Immature natural killer cell (primary cell): ENCODE data around the gene DCAF6. TPM values are rescaled to one million over a fixed set of nuclear protein-coding genes. Genes with fewer than 3 reads are reported as not detected.
"Not testable (repeated sequence)": the region's sequence is repeated elsewhere in the genome, so short reads cannot be mapped to it uniquely, and the experiment has no call there.

Source experiments
- DNase-seq, 3 donors: peaks; one replicate each; pipeline ENCODE4 v3.0.0; 2022; ENCODE audit warnings: mixed read lengths in 1 of 3
- H3K27ac Mint-ChIP-seq, 6 donors: one replicate each; pipeline ENCODE4 v1.8.0; 2020; ENCODE audit warnings: mixed read lengths in 6 of 6, mild to moderate bottlenecking in 5 of 6, inconsistent platforms in 4 of 6, moderate library complexity in 3 of 6
- H3K27me3 Mint-ChIP-seq, 3 donors: one replicate each; pipeline ENCODE4 v1.8.0; 2020 to 2021; ENCODE audit warnings: low read depth in 3 of 3, mild to moderate bottlenecking in 3 of 3, mixed read lengths in 3 of 3, moderate library complexity in 3 of 3, inconsistent platforms in 1 of 3
- H3K36me3 Mint-ChIP-seq, 3 donors: one replicate each; pipeline ENCODE4 v1.8.0; 2020; ENCODE audit warnings: mixed read lengths in 3 of 3, inconsistent platforms in 2 of 3, mild to moderate bottlenecking in 2 of 3
- H3K4me1 Mint-ChIP-seq, 2 donors: one replicate each; pipeline ENCODE4 v1.8.0; 2020; ENCODE audit warnings: inconsistent platforms in 2 of 2, mild to moderate bottlenecking in 2 of 2, mixed read lengths in 2 of 2, moderate library complexity in 1 of 2
- H3K4me3 Mint-ChIP-seq, 5 donors: one replicate each; pipeline ENCODE4 v1.8.0; 2020; ENCODE audit warnings: mild to moderate bottlenecking in 5 of 5, mixed read lengths in 5 of 5, inconsistent platforms in 3 of 5, moderate library complexity in 3 of 5
- H3K9me3 Mint-ChIP-seq, 6 donors: one replicate each; pipeline ENCODE4 v1.8.0; 2020; ENCODE audit warnings: mild to moderate bottlenecking in 6 of 6, mixed read lengths in 6 of 6, inconsistent platforms in 4 of 6, moderate library complexity in 3 of 6
- polyA plus RNA-seq, 3 donors: library from polyadenylated mRNA; unstranded; fragments of 300-500 nt; fragmentation: Illumina TruSeq; gene quantifications; one replicate each; pipeline ENCODE4 v1.2.3, GENCODE V29; 2021

DCAF6 gene
- polyA plus RNA-seq, 3 donors from 2014 or later = 9.6 to 13.6 (median 10.3) TPM

GRCh38 chr1:168031627-168032026 lies 95.1 kb downstream of the DCAF6 start:
- Mint-ChIP-seq H3K9me3 (no peaks in the 10 kb centered on the region), H3K36me3 (peaks cover 0 to 4% (median 3%) of the 10 kb centered on the region in 3 donors), H3K27ac (no peak overlapping the region), H3K4me3 (no peak overlapping the region), H3K27me3 (no peaks in the 10 kb centered on the region), H3K4me1 (no peaks in the 10 kb centered on the region)
- no peak for DNase-seq

- no peaks in the 10 kb centered on the region for H3K27me3 Mint-ChIP-seq
Measured at GRCh38 chr1:168032029-168032428, 95.5 kb downstream of the DCAF6 start.

GRCh38 chr1:168035345-168035744 lies 98.9 kb downstream of the DCAF6 start:
- DNase-seq = no peak
- no peak overlapping the region for H3K4me3 Mint-ChIP-seq
- no peaks in the 10 kb centered on the region for H3K9me3 Mint-ChIP-seq
- H3K27ac Mint-ChIP-seq = no peak overlapping the region
- H3K27me3 Mint-ChIP-seq = no peaks in the 10 kb centered on the region
- no peaks in the 10 kb centered on the region for H3K4me1 Mint-ChIP-seq
- peaks cover 3 to 4% (median 4%) of the 10 kb centered on the region in 3 donors for H3K36me3 Mint-ChIP-seq

More at GRCh38 chr1:168032029-168032428, 95.5 kb downstream of the DCAF6 start:
- Mint-ChIP-seq H3K4me1 (no peaks in the 10 kb centered on the region), H3K4me3 (no peak overlapping the region), H3K27ac (no peak overlapping the region), H3K36me3 (peaks cover 0 to 4% (median 3%) of the 10 kb centered on the region in 3 donors), H3K9me3 (no peaks in the 10 kb centered on the region)
- DNase-seq = no peak

- Mint-ChIP-seq H3K9me3 (no peaks in the 10 kb centered on the region), H3K4me1 (no peaks in the 10 kb centered on the region), H3K4me3 (no peak overlapping the region), H3K27ac (no peak overlapping the region), H3K27me3 (no peaks in the 10 kb centered on the region), H3K36me3 (peaks cover 0 to 26% (median 13%) of the 10 kb centered on the region in 3 donors)
- DNase-seq = no peak
Measured at GRCh38 chr1:168042362-168042761, 105.9 kb downstream of the DCAF6 start.

GRCh38 chr1:168045311-168045710 lies 108.8 kb downstream of the DCAF6 start:
- no peak overlapping the region for H3K27ac Mint-ChIP-seq
- H3K4me1 Mint-ChIP-seq = no peaks in the 10 kb centered on the region
- no peaks in the 10 kb centered on the region for H3K9me3 Mint-ChIP-seq
- no peak for DNase-seq
- peaks cover 0 to 27% (median 12%) of the 10 kb centered on the region in 3 donors for H3K36me3 Mint-ChIP-seq
- no peak overlapping the region for H3K4me3 Mint-ChIP-seq
- no peaks in the 10 kb centered on the region for H3K27me3 Mint-ChIP-seq

GRCh38 chr1:168050307-168050706 lies 113.8 kb downstream of the DCAF6 start:
- peaks cover 13 to 20% of the 10 kb centered on the region in 2 donors for H3K4me1 Mint-ChIP-seq
- H3K4me3 Mint-ChIP-seq = no peak overlapping the region
- no peak for DNase-seq
- peaks cover 0 to 12% (median 7%) of the 10 kb centered on the region in 3 donors for H3K36me3 Mint-ChIP-seq
- H3K27me3 Mint-ChIP-seq = no peaks in the 10 kb centered on the region
- no peaks in the 10 kb centered on the region for H3K9me3 Mint-ChIP-seq
- H3K27ac Mint-ChIP-seq = no peak overlapping the region

GRCh38 chr1:168050880-168051279 lies 114.4 kb downstream of the DCAF6 start:
- peaks cover 13 to 20% of the 10 kb centered on the region in 2 donors for H3K4me1 Mint-ChIP-seq
- H3K4me3 Mint-ChIP-seq = no peak overlapping the region
- DNase-seq = no peak
- peaks cover 0 to 12% (median 3%) of the 10 kb centered on the region in 3 donors for H3K36me3 Mint-ChIP-seq
- H3K27me3 Mint-ChIP-seq = no peaks in the 10 kb centered on the region
- H3K9me3 Mint-ChIP-seq = peaks cover 0 to 2% (median 0%) of the 10 kb centered on the region in 6 donors
- H3K27ac Mint-ChIP-seq = no peak overlapping the region

- no peak for DNase-seq
- no peaks in the 10 kb centered on the region for H3K27me3 Mint-ChIP-seq
- peaks cover 0 to 3% (median 0%) of the 10 kb centered on the region in 6 donors for H3K9me3 Mint-ChIP-seq
- peaks cover 0 to 6% (median 6%) of the 10 kb centered on the region in 3 donors for H3K36me3 Mint-ChIP-seq
- peak overlapping the region in 1 of 6 donors; percentile 31 for H3K27ac Mint-ChIP-seq
- peaks cover 13 to 20% of the 10 kb centered on the region in 2 donors for H3K4me1 Mint-ChIP-seq
- H3K4me3 Mint-ChIP-seq = peak overlapping the region in 1 of 5 donors; percentile 7
Measured at GRCh38 chr1:168053681-168054080, 117.2 kb downstream of the DCAF6 start.

GRCh38 chr1:168054117-168054516 lies 117.6 kb downstream of the DCAF6 start:
- no peak for DNase-seq
- Mint-ChIP-seq H3K27me3 (no peaks in the 10 kb centered on the region), H3K4me3 (peak overlapping the region in 2 of 5 donors; percentile 4 to 31), H3K36me3 (peaks cover 0 to 4% (median 3%) of the 10 kb centered on the region in 3 donors), H3K9me3 (peaks cover 0 to 3% (median 0%) of the 10 kb centered on the region in 6 donors), H3K4me1 (peaks cover 13 to 20% of the 10 kb centered on the region in 2 donors), H3K27ac (peak overlapping the region in 1 of 6 donors; percentile 12)

- not testable (repeated sequence) for H3K27ac Mint-ChIP-seq, H3K4me3 Mint-ChIP-seq, H3K9me3 Mint-ChIP-seq, H3K27me3 Mint-ChIP-seq, DNase-seq
- Mint-ChIP-seq H3K36me3 (peaks cover 8 to 12% (median 8%) of the 10 kb centered on the region in 3 donors), H3K4me1 (peaks cover 13 to 20% of the 10 kb centered on the region in 2 donors)
Measured at GRCh38 chr1:168056152-168056551, 119.7 kb downstream of the DCAF6 start.

GRCh38 chr1:168057355-168057754 lies 120.9 kb downstream of the DCAF6 start:
- peaks cover 13 to 20% of the 10 kb centered on the region in 2 donors for H3K4me1 Mint-ChIP-seq
- peaks cover 8 to 12% (median 8%) of the 10 kb centered on the region in 3 donors for H3K36me3 Mint-ChIP-seq
- DNase-seq = no peak
- no peak overlapping the region for H3K4me3 Mint-ChIP-seq
- H3K27me3 Mint-ChIP-seq = no peaks in the 10 kb centered on the region
- no peak overlapping the region for H3K27ac Mint-ChIP-seq
- peaks cover 0 to 3% (median 0%) of the 10 kb centered on the region in 6 donors for H3K9me3 Mint-ChIP-seq

GRCh38 chr1:168057921-168058320 lies 121.4 kb downstream of the DCAF6 start:
- no peak for DNase-seq
- Mint-ChIP-seq H3K4me1 (peaks cover 13 to 16% of the 10 kb centered on the region in 2 donors), H3K9me3 (peaks cover 0 to 3% (median 0%) of the 10 kb centered on the region in 6 donors), H3K27ac (no peak overlapping the region), H3K27me3 (no peaks in the 10 kb centered on the region), H3K36me3 (peaks cover 8 to 12% (median 8%) of the 10 kb centered on the region in 3 donors), H3K4me3 (no peak overlapping the region)

- no peak overlapping the region for H3K4me3 Mint-ChIP-seq
- no peak overlapping the region for H3K27ac Mint-ChIP-seq
- H3K9me3 Mint-ChIP-seq = no peaks in the 10 kb centered on the region
- H3K4me1 Mint-ChIP-seq = no peaks in the 10 kb centered on the region
- no peak for DNase-seq
- H3K27me3 Mint-ChIP-seq = no peaks in the 10 kb centered on the region
- peaks cover 20 to 53% (median 20%) of the 10 kb centered on the region in 3 donors for H3K36me3 Mint-ChIP-seq
Measured at GRCh38 chr1:168064216-168064615, 127.7 kb downstream of the DCAF6 start.

GRCh38 chr1:168065506-168065905 lies 129.0 kb downstream of the DCAF6 start:
- Mint-ChIP-seq H3K27ac (no peak overlapping the region), H3K4me1 (no peaks in the 10 kb centered on the region), H3K36me3 (peaks cover 17 to 54% (median 20%) of the 10 kb centered on the region in 3 donors), H3K4me3 (no peak overlapping the region), H3K9me3 (no peaks in the 10 kb centered on the region), H3K27me3 (no peaks in the 10 kb centered on the region)
- DNase-seq = no peak

GRCh38 chr1:168069384-168069783 lies 132.9 kb downstream of the DCAF6 start:
- Mint-ChIP-seq H3K4me3 (no peak overlapping the region), H3K36me3 (peaks cover 23 to 70% (median 25%) of the 10 kb centered on the region in 3 donors)

More at GRCh38 chr1:168069384-168069783, 132.9 kb downstream of the DCAF6 start:
- Mint-ChIP-seq H3K27ac (no peak overlapping the region), H3K9me3 (no peaks in the 10 kb centered on the region), H3K27me3 (no peaks in the 10 kb centered on the region), H3K4me1 (no peaks in the 10 kb centered on the region)
- DNase-seq = no peak
